BE2C (cell line): Measurements from ENCODE around the gene TNFRSF1B.

ENCODE experiments used
- DNase-seq: peaks from one replicate; pipeline ENCODE4 v3.0.0-alpha.2; 2020
- H3K27me3 ChIP-seq: fragments of 250-450 bp; sonication (Bioruptor Pico); 2 replicates; pipeline ENCODE4 v1.5.1; 2020; ENCODE audit warnings: mild to moderate bottlenecking
- H3K36me3 ChIP-seq: fragments of 250-450 bp; sonication (Bioruptor Pico); 2 replicates; pipeline ENCODE4 v1.5.1; 2020; ENCODE audit warnings: mild to moderate bottlenecking
- H3K4me1 ChIP-seq: fragments of 250-450 bp; sonication (Bioruptor Pico); 2 replicates; pipeline ENCODE4 v1.5.1; 2020
- H3K4me3 ChIP-seq: 2 replicates; pipeline ENCODE4 v1.5.1; 2011; ENCODE audit warnings: low read depth, low read length
- H3K9me3 ChIP-seq: fragments of 250-450 bp; sonication (Bioruptor Pico); 2 replicates; pipeline ENCODE4 v1.5.1; 2020
- CTCF ChIP-seq: IDR thresholded peaks from 2 replicates; pipeline ENCODE4 v1.5.1; 2012; ENCODE audit warnings: mild to moderate bottlenecking, low read depth, low read length

Gene TNFRSF1B

DNA sequence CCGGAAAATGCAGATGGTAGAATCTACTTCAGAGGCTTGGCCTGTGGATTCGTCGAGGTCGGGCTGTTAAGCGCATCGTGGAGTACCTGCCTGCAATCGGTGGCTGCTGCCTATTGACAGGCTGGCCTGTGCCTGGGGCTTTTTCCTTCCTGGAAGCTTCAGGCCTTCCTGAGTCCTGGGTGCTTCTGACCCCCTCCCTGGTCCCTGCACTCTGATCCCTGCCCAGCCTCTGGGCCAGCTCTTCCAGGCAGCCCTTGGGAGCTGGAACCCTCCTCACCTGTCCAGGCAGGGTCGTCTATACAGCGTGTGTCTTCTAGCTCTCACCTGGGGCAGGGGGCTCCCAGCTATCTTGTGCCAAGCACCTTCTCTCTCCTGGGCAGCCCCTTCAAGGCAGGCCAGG is 40.0 kb upstream of the TNFRSF1B start:
- DNase-seq = no peak
- H3K9me3 ChIP-seq = no peaks in the 10 kb centered on the region
- no peaks in the 10 kb centered on the region for H3K4me1 ChIP-seq
- H3K36me3 ChIP-seq = no peaks in the 10 kb centered on the region
- no peaks in the 10 kb centered on the region for H3K27me3 ChIP-seq
- H3K4me3 ChIP-seq = no peak overlapping the region
- TF ChIP-seq CTCF = no peak

DNA sequence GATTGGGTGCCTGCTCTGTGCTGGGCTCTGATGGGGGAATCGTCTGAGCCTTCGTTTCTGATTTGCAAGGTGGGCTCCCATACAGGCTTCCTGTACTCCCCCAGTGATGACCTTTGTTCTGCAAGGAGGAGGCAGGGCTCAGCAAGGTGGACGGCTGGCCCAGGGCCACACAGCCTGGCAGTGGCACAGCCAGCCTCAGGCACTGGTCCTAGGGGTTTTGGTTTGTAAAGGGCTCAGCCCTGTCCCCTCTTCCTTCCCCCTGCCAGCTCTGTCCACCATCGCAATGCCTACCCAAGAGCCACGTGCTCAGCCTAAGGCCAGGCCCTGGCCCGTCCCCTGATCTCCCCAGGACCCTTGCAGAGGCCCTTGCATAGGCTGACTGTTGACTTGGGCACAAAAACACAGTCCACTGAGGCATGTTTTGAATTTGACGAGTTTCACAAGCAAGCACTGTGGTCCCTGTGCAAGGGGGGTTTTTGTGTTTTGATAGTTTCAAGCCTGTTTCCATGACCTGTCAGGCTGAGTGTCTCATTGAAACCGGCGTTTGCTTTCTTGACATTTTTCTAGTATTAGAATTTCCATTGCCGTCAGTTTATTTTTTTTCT is 39.5 kb upstream of the TNFRSF1B start:
- no peak for TF ChIP-seq CTCF
- no peak for DNase-seq
- no peaks in the 10 kb centered on the region for H3K36me3 ChIP-seq
- H3K4me1 ChIP-seq = no peaks in the 10 kb centered on the region
- H3K27me3 ChIP-seq = no peaks in the 10 kb centered on the region
- no peak overlapping the region for H3K4me3 ChIP-seq
- H3K9me3 ChIP-seq = no peaks in the 10 kb centered on the region

- Histone ChIP-seq H3K27me3 (no peaks in the 10 kb centered on the region), H3K4me1 (no peaks in the 10 kb centered on the region), H3K4me3 (no peak overlapping the region), H3K9me3 (no peaks in the 10 kb centered on the region), H3K36me3 (no peaks in the 10 kb centered on the region)
- DNase-seq = no peak
- TF ChIP-seq CTCF = no peak
Observed at GRCh38 chr1:12128120-12128519, 38.7 kb upstream of the TNFRSF1B start.

DNA sequence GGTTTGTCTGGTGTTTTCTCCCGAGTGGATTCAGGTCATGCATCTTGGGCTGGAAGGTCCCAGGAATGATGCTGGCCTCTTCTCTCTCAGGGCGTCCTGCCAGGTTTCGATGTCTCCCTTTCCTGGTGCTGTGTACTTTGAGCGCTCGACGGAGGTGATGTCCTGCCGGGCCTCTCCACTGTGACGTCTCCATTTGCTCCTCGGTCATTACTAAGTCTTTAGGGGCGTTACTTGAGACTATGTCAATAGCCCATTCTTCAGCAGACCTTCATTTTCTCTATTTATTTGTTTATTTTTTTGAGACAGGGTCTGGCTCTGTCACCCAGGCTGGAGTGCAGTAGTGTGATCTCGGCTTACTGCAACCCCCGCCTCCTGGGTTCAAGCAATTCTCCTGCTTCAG is 37.2 kb upstream of the TNFRSF1B start:
- Histone ChIP-seq H3K27me3 (no peaks in the 10 kb centered on the region), H3K9me3 (no peaks in the 10 kb centered on the region), H3K36me3 (no peaks in the 10 kb centered on the region), H3K4me3 (no peak overlapping the region), H3K4me1 (no peaks in the 10 kb centered on the region)
- TF ChIP-seq CTCF = no peak
- DNase-seq = no peak

GRCh38 chr1:12130466-12131130 is 36.2 kb upstream of the TNFRSF1B start:
- no peaks in the 10 kb centered on the region for H3K9me3 ChIP-seq
- no peaks in the 10 kb centered on the region for H3K4me1 ChIP-seq
- H3K27me3 ChIP-seq = no peaks in the 10 kb centered on the region
- no peak overlapping the region for H3K4me3 ChIP-seq
- no peak for DNase-seq
- no peaks in the 10 kb centered on the region for H3K36me3 ChIP-seq
- TF ChIP-seq CTCF = no peak

- DNase-seq = no peak
- H3K4me1 ChIP-seq = no peaks in the 10 kb centered on the region
Observed at GRCh38 chr1:12132078-12132477, 34.7 kb upstream of the TNFRSF1B start.

More at GRCh38 chr1:12132078-12132477, 34.7 kb upstream of the TNFRSF1B start:
- TF ChIP-seq CTCF = no peak
- no peaks in the 10 kb centered on the region for H3K9me3 ChIP-seq
- H3K4me3 ChIP-seq = no peak overlapping the region
- H3K36me3 ChIP-seq = no peaks in the 10 kb centered on the region
- H3K27me3 ChIP-seq = no peaks in the 10 kb centered on the region
